Measurements from ENCODE around the gene EHBP1L1.

The EHBP1L1 gene

DNA sequence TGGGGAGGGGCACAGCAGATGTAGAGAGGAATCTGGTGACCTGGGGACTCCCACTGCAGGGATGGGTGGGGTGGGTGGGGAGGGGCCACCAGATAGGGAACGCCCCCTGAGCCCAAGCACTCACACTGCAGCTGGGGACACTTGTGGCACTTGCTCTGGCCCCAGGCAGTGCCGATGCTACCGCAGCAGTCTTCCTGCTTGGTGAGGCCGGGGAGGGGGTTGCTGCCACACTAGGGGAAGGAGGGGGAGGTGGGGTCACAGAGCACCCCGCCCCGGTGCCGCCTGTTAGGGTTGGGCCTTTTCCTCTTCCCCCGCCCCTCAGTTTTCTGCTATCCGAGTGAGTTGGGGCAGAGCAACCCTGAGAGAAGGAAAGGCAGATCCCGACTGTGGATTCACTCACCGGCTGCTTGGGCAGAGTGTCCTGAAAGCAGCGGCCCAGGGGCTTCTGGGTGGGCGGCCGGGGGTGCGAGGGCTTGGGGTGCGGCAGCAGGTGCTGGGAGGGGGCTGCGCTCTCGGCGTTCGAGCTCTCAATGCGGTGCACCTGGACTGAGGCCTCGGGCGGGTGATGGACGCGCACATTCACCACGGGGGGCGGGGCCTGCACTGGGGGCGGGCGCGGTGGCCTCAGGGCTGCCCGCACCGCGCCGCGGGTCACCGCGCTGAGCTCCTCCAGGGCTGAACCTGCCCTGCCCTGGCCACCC is 22.4 kb upstream of the EHBP1L1 start:
- H3K18ac ChIP-seq (ENCODE audit: low read length): no peak overlapping the region
- no peak overlapping the region for H3K14ac ChIP-seq (ENCODE audit: low read length)
- no peak overlapping the region for H3K4ac ChIP-seq (ENCODE audit: low read depth, low read length)
- WGBS (ENCODE audit: extremely low coverage, insufficient coverage, insufficient read length): no CpG with 5 or more reads among the region's 37 CpGs
- H3K27me3 ChIP-seq (ENCODE audit: insufficient read depth, low read length): no peaks in the 10 kb centered on the region
- H2AK5ac ChIP-seq (ENCODE audit: low read length): no peak overlapping the region
- no peak overlapping the region for H3K9ac ChIP-seq (ENCODE audit: low read length)
- H4K12ac ChIP-seq (ENCODE audit: low read depth, low read length): no peak overlapping the region
- H3K4me3 ChIP-seq (ENCODE audit: low read depth, low read length): no peak overlapping the region
- peaks cover 3% of the 10 kb centered on the region for H3K79me2 ChIP-seq (ENCODE audit: control insufficient read depth, insufficient read depth, low read length, poor library complexity)
- H3K36me3 ChIP-seq (ENCODE audit: control insufficient read depth in 1 of 2, insufficient read depth in 2 of 2, low read length in 2 of 2): no peaks in the 10 kb centered on the region
- H3K4me2 ChIP-seq (ENCODE audit: low read length): peak overlapping the region; percentile 47
- no peak overlapping the region for H2BK5ac ChIP-seq (ENCODE audit: low read depth, low read length, poor library complexity)
- H2BK120ac ChIP-seq (ENCODE audit: insufficient read depth, low read length, poor library complexity): no peak overlapping the region
- no peak overlapping the region for H3K23ac ChIP-seq (ENCODE audit: low read length)
- no peak overlapping the region for H4K8ac ChIP-seq (ENCODE audit: low read depth, low read length)
- H2AFZ ChIP-seq (ENCODE audit: insufficient read depth, low read length, poor library complexity): no peak overlapping the region
- no peaks in the 10 kb centered on the region for H3K9me3 ChIP-seq (ENCODE audit: insufficient read depth, low read depth, low read length)
- no peak overlapping the region for H3K27ac ChIP-seq (ENCODE audit: low read depth, low read length)
- peak; percentile 56 to 79 for DNase-seq
- H3K4me1 ChIP-seq (ENCODE audit: control insufficient read depth in 1 of 2, insufficient read depth in 2 of 2, low read length in 2 of 2): peaks cover 27 to 28% of the 10 kb centered on the region in 2 experiments
- peaks cover 10% of the 10 kb centered on the region for H3K79me1 ChIP-seq (ENCODE audit: low read length)
- no peak overlapping the region for H2BK12ac ChIP-seq (ENCODE audit: low read length)
- no peak overlapping the region for H4K91ac ChIP-seq (ENCODE audit: low read depth, low read length)

- no peak overlapping the region for H3K9ac ChIP-seq (ENCODE audit: low read length)
- peaks cover 6% of the 10 kb centered on the region for H3K79me2 ChIP-seq (ENCODE audit: control insufficient read depth, insufficient read depth, low read length, poor library complexity)
- H3K4ac ChIP-seq (ENCODE audit: low read depth, low read length): no peak overlapping the region
- no peak overlapping the region for H4K12ac ChIP-seq (ENCODE audit: low read depth, low read length)
- no peaks in the 10 kb centered on the region for H3K36me3 ChIP-seq (ENCODE audit: control insufficient read depth in 1 of 2, insufficient read depth in 2 of 2, low read length in 2 of 2)
- no peak for DNase-seq
- H2AK5ac ChIP-seq (ENCODE audit: low read length): peak overlapping the region; percentile 36
- peaks cover 18% of the 10 kb centered on the region for H3K79me1 ChIP-seq (ENCODE audit: low read length)
- peaks cover 34 to 36% of the 10 kb centered on the region in 2 experiments for H3K4me1 ChIP-seq (ENCODE audit: control insufficient read depth in 1 of 2, insufficient read depth in 2 of 2, low read length in 2 of 2)
- no peaks in the 10 kb centered on the region for H3K9me3 ChIP-seq (ENCODE audit: insufficient read depth, low read depth, low read length)
- H2BK12ac ChIP-seq (ENCODE audit: low read length): peak overlapping the region; percentile 61
- H3K4me3 ChIP-seq (ENCODE audit: low read depth, low read length): no peak overlapping the region
- peak overlapping the region; percentile 32 for H4K91ac ChIP-seq (ENCODE audit: low read depth, low read length)
- no peak overlapping the region for H3K18ac ChIP-seq (ENCODE audit: low read length)
- no peaks in the 10 kb centered on the region for H3K27me3 ChIP-seq (ENCODE audit: insufficient read depth, low read length)
- no peak overlapping the region for H2BK5ac ChIP-seq (ENCODE audit: low read depth, low read length, poor library complexity)
- H3K27ac ChIP-seq (ENCODE audit: low read depth, low read length): no peak overlapping the region
- H3K14ac ChIP-seq (ENCODE audit: low read length): peak overlapping the region; percentile 14
- no peak overlapping the region for H3K23ac ChIP-seq (ENCODE audit: low read length)
- H2BK120ac ChIP-seq (ENCODE audit: insufficient read depth, low read length, poor library complexity): no peak overlapping the region
- WGBS (ENCODE audit: extremely low coverage, insufficient coverage, insufficient read length): no CpG with 5 or more reads among the region's 27 CpGs
- H4K8ac ChIP-seq (ENCODE audit: low read depth, low read length): no peak overlapping the region
- H3K4me2 ChIP-seq (ENCODE audit: low read length): peak overlapping the region; percentile 47
- no peak overlapping the region for H2AFZ ChIP-seq (ENCODE audit: insufficient read depth, low read length, poor library complexity)
These were observed 21.6 kb upstream of the EHBP1L1 start for GRCh38 chr11:65554057-65554818.

GRCh38 chr11:65554842-65555430 is 20.9 kb upstream of the EHBP1L1 start:
- Histone ChIP-seq H2BK120ac (ENCODE audit: insufficient read depth, low read length, poor library complexity) (no peak overlapping the region), H3K4ac (ENCODE audit: low read depth, low read length) (no peak overlapping the region), H3K79me2 (ENCODE audit: control insufficient read depth, insufficient read depth, low read length, poor library complexity) (peaks cover 6% of the 10 kb centered on the region), H4K91ac (ENCODE audit: low read depth, low read length) (peak overlapping the region; percentile 2), H2BK12ac (ENCODE audit: low read length) (peak overlapping the region; percentile 17), H3K4me2 (ENCODE audit: low read length) (no peak overlapping the region), H3K36me3 (ENCODE audit: control insufficient read depth in 1 of 2, insufficient read depth in 2 of 2, low read length in 2 of 2) (no peaks in the 10 kb centered on the region), H3K27me3 (ENCODE audit: insufficient read depth, low read length) (no peaks in the 10 kb centered on the region), H2BK5ac (ENCODE audit: low read depth, low read length, poor library complexity) (no peak overlapping the region), H3K27ac (ENCODE audit: low read depth, low read length) (no peak overlapping the region), H3K9ac (ENCODE audit: low read length) (no peak overlapping the region), H3K18ac (ENCODE audit: low read length) (no peak overlapping the region), H4K8ac (ENCODE audit: low read depth, low read length) (no peak overlapping the region), H2AK5ac (ENCODE audit: low read length) (peak overlapping the region; percentile 55), H4K12ac (ENCODE audit: low read depth, low read length) (no peak overlapping the region), H3K14ac (ENCODE audit: low read length) (no peak overlapping the region), H3K4me1 (ENCODE audit: control insufficient read depth in 1 of 2, insufficient read depth in 2 of 2, low read length in 2 of 2) (peaks cover 34 to 42% of the 10 kb centered on the region in 2 experiments), H3K23ac (ENCODE audit: low read length) (no peak overlapping the region), H2AFZ (ENCODE audit: insufficient read depth, low read length, poor library complexity) (peak overlapping the region; percentile 6), H3K4me3 (ENCODE audit: low read depth, low read length) (no peak overlapping the region), H3K9me3 (ENCODE audit: insufficient read depth, low read depth, low read length) (no peaks in the 10 kb centered on the region), H3K79me1 (ENCODE audit: low read length) (peaks cover 22% of the 10 kb centered on the region)
- WGBS (ENCODE audit: extremely low coverage, insufficient coverage, insufficient read length): no CpG with 5 or more reads among the region's 4 CpGs
- DNase-seq: no peak

GRCh38 chr11:65555693-65556231 is 20.1 kb upstream of the EHBP1L1 start:
- no peak overlapping the region for H3K4ac ChIP-seq (ENCODE audit: low read depth, low read length)
- WGBS (ENCODE audit: extremely low coverage, insufficient coverage, insufficient read length): no CpG with 5 or more reads among the region's 6 CpGs
- no peak overlapping the region for H3K27ac ChIP-seq (ENCODE audit: low read depth, low read length)
- no peak overlapping the region for H4K12ac ChIP-seq (ENCODE audit: low read depth, low read length)
- H3K79me1 ChIP-seq (ENCODE audit: low read length): peaks cover 27% of the 10 kb centered on the region
- peak; percentile 65 to 70 for DNase-seq
- H3K18ac ChIP-seq (ENCODE audit: low read length): no peak overlapping the region
- no peak overlapping the region for H3K14ac ChIP-seq (ENCODE audit: low read length)
- H3K36me3 ChIP-seq (ENCODE audit: control insufficient read depth in 1 of 2, insufficient read depth in 2 of 2, low read length in 2 of 2): no peaks in the 10 kb centered on the region
- H3K4me1 ChIP-seq (ENCODE audit: control insufficient read depth in 1 of 2, insufficient read depth in 2 of 2, low read length in 2 of 2): peaks cover 39 to 50% of the 10 kb centered on the region in 2 experiments
- H3K9me3 ChIP-seq (ENCODE audit: insufficient read depth, low read depth, low read length): no peaks in the 10 kb centered on the region
- no peak overlapping the region for H3K23ac ChIP-seq (ENCODE audit: low read length)
- H2BK120ac ChIP-seq (ENCODE audit: insufficient read depth, low read length, poor library complexity): no peak overlapping the region
- no peak overlapping the region for H3K4me3 ChIP-seq (ENCODE audit: low read depth, low read length)
- no peak overlapping the region for H2BK12ac ChIP-seq (ENCODE audit: low read length)
- no peak overlapping the region for H4K8ac ChIP-seq (ENCODE audit: low read depth, low read length)
- H2AK5ac ChIP-seq (ENCODE audit: low read length): peak overlapping the region; percentile 35
- peaks cover 6% of the 10 kb centered on the region for H3K79me2 ChIP-seq (ENCODE audit: control insufficient read depth, insufficient read depth, low read length, poor library complexity)
- H4K91ac ChIP-seq (ENCODE audit: low read depth, low read length): peak overlapping the region; percentile 15
- H2AFZ ChIP-seq (ENCODE audit: insufficient read depth, low read length, poor library complexity): no peak overlapping the region
- H2BK5ac ChIP-seq (ENCODE audit: low read depth, low read length, poor library complexity): no peak overlapping the region
- H3K4me2 ChIP-seq (ENCODE audit: low read length): no peak overlapping the region
- H3K9ac ChIP-seq (ENCODE audit: low read length): no peak overlapping the region
- H3K27me3 ChIP-seq (ENCODE audit: insufficient read depth, low read length): no peaks in the 10 kb centered on the region

Data from trophoblast cell (in vitro differentiated cells and primary cell).